H9 (cell line): Measurements from ENCODE around the gene PHLDB1. TPM values are rescaled to one million over a fixed set of nuclear protein-coding genes. Genes with fewer than 3 reads are reported as not detected.

Source experiments
- DNase-seq: peaks from one replicate; pipeline ENCODE4 v3.0.0-alpha.2; 2017
- H2AFZ ChIP-seq: one replicate; pipeline ENCODE4 v1.6.1; 2013; ENCODE audit warnings: mild to moderate bottlenecking, low read length, control low read depth, moderate library complexity
- H2AK5ac ChIP-seq: 2 replicates; pipeline ENCODE4 v1.6.1; 2013; ENCODE audit warnings: low read length, control low read depth, mixed read lengths; ENCODE audit not compliant: insufficient read length
- H2BK120ac ChIP-seq: one replicate; pipeline ENCODE4 v1.6.1; 2013; ENCODE audit warnings: low read depth, mild to moderate bottlenecking, low read length, control low read depth, inconsistent platforms; ENCODE audit not compliant: poor library complexity, severe bottlenecking
- H2BK12ac ChIP-seq: 2 replicates; pipeline ENCODE4 v1.6.1; 2013; ENCODE audit warnings: low read length, control low read depth, mixed read lengths, low read depth; ENCODE audit not compliant: insufficient read length
- H2BK15ac ChIP-seq: 2 replicates; pipeline ENCODE4 v1.6.1; 2013; ENCODE audit warnings: low read depth, low read length, control low read depth
- H2BK20ac ChIP-seq: one replicate; pipeline ENCODE4 v1.6.1; 2013; ENCODE audit warnings: low read depth, mild to moderate bottlenecking, low read length, control low read depth, inconsistent platforms; ENCODE audit not compliant: poor library complexity, severe bottlenecking
- H2BK5ac ChIP-seq: 2 replicates; pipeline ENCODE4 v1.6.1; 2013; ENCODE audit warnings: low read length, control low read depth, mixed read lengths; ENCODE audit not compliant: insufficient read length
- H3K14ac ChIP-seq: 2 replicates; pipeline ENCODE4 v1.6.1; 2013; ENCODE audit warnings: low read length, control low read depth; ENCODE audit not compliant: insufficient read depth
- H3K18ac ChIP-seq: 2 replicates; pipeline ENCODE4 v1.6.1; 2013; ENCODE audit warnings: low read depth, mild to moderate bottlenecking, mixed read lengths, low read length, control low read depth; ENCODE audit not compliant: insufficient read length
- H3K23ac ChIP-seq: 2 replicates; pipeline ENCODE4 v1.6.1; 2013; ENCODE audit warnings: low read length, control low read depth, mixed read lengths, low read depth; ENCODE audit not compliant: insufficient read length
- H3K23me2 ChIP-seq: 2 replicates; pipeline ENCODE4 v1.6.1; 2013; ENCODE audit warnings: low read depth, mild to moderate bottlenecking, mixed read lengths, low read length, control low read depth; ENCODE audit not compliant: insufficient read length, poor library complexity, severe bottlenecking
- H3K27ac ChIP-seq: 2 replicates; pipeline ENCODE4 v1.5.1; 2013; ENCODE audit warnings: low read length, control low read depth, mixed read lengths, low read depth; ENCODE audit not compliant: insufficient read length
- H3K27me3 ChIP-seq: 2 replicates; pipeline ENCODE4 v1.6.1; 2013; ENCODE audit warnings: low read length, control low read depth, inconsistent platforms; ENCODE audit not compliant: insufficient read depth
- H3K4ac ChIP-seq: 2 replicates; pipeline ENCODE4 v1.6.1; 2013; ENCODE audit warnings: low read depth, mild to moderate bottlenecking, control low read depth, inconsistent platforms, low read length, moderate library complexity
- H3K4me1 ChIP-seq: 2 replicates; pipeline ENCODE4 v1.6.1; 2013; ENCODE audit warnings: low read length, control low read depth, inconsistent platforms; ENCODE audit not compliant: insufficient read depth
- H3K4me2 ChIP-seq: 2 replicates; pipeline ENCODE4 v1.6.1; 2013; ENCODE audit warnings: low read length, control low read depth, mixed read lengths; ENCODE audit not compliant: insufficient read length, insufficient read depth
- H3K56ac ChIP-seq: 2 replicates; pipeline ENCODE4 v1.6.1; 2013; ENCODE audit warnings: low read depth, mild to moderate bottlenecking, mixed read lengths, low read length, control low read depth; ENCODE audit not compliant: insufficient read length
- H3K79me1 ChIP-seq: 2 replicates; pipeline ENCODE4 v1.6.1; 2013; ENCODE audit warnings: low read depth, mild to moderate bottlenecking, moderate library complexity, low read length, control low read depth, inconsistent platforms; ENCODE audit not compliant: insufficient read depth, poor library complexity, severe bottlenecking
- H3K79me2 ChIP-seq: 2 replicates; pipeline ENCODE4 v1.6.1; 2013; ENCODE audit warnings: low read length, control low read depth, inconsistent platforms; ENCODE audit not compliant: insufficient read depth
- H3K9ac ChIP-seq: 2 replicates; pipeline ENCODE4 v1.6.1; 2013; ENCODE audit warnings: low read length, control low read depth, mixed read lengths; ENCODE audit not compliant: insufficient read length; ENCODE audit errors: extremely low read depth
- H3K9me3 ChIP-seq: one replicate; pipeline ENCODE4 v1.6.1; 2013; ENCODE audit warnings: low read depth, low read length, inconsistent platforms; ENCODE audit not compliant: control insufficient read depth
- H3T11ph ChIP-seq: one replicate; pipeline ENCODE4 v1.6.1; 2013; ENCODE audit warnings: mild to moderate bottlenecking, low read length, control low read depth, inconsistent platforms
- H4K20me1 ChIP-seq: one replicate; pipeline ENCODE4 v1.6.1; 2013; ENCODE audit not compliant: control insufficient read depth, insufficient read length, insufficient read depth
- H4K5ac ChIP-seq: 2 replicates; pipeline ENCODE4 v1.6.1; 2013; ENCODE audit warnings: low read depth, mild to moderate bottlenecking, mixed read lengths, low read length, control low read depth; ENCODE audit not compliant: insufficient read length
- H4K8ac ChIP-seq: replicated peaks from 2 replicates; pipeline ENCODE4 v1.6.1; 2013; ENCODE audit warnings: low read length, control low read depth, mixed read lengths, low read depth; ENCODE audit not compliant: insufficient read length
- H4K91ac ChIP-seq: 2 replicates; pipeline ENCODE4 v1.6.1; 2013; ENCODE audit warnings: low read depth, mild to moderate bottlenecking, moderate library complexity, mixed read lengths, low read length, control low read depth; ENCODE audit not compliant: insufficient read length
- H3K27ac Mint-ChIP-seq, 3 experiments: 2 replicates in 2 of 3; 3 replicates in 1 of 3; pipeline ENCODE4 v1.8.0; 2020 to 2021; ENCODE audit warnings: mixed read lengths in 3 of 3, mild to moderate bottlenecking in 1 of 3, moderate library complexity in 1 of 3
- H3K27me3 Mint-ChIP-seq: 2 replicates; pipeline ENCODE4 v1.8.0; 2021; ENCODE audit warnings: low read depth, mild to moderate bottlenecking, moderate library complexity, mixed read lengths
- H3K36me3 Mint-ChIP-seq, 3 experiments: 2 replicates in 2 of 3; 3 replicates in 1 of 3; pipeline ENCODE4 v1.8.0; 2020 to 2021; ENCODE audit warnings: low read depth in 3 of 3, mixed read lengths in 3 of 3; ENCODE audit not compliant: insufficient read depth in 1 of 3
- H3K4me1 Mint-ChIP-seq, 2 experiments: 2 replicates each; pipeline ENCODE4 v1.8.0; 2020; ENCODE audit warnings: mixed read lengths in 2 of 2
- H3K4me3 Mint-ChIP-seq, 2 experiments: 2 replicates in 1 of 2; 3 replicates in 1 of 2; pipeline ENCODE4 v1.8.0; 2020 to 2021; ENCODE audit warnings: mild to moderate bottlenecking in 2 of 2, mixed read lengths in 2 of 2, moderate library complexity in 1 of 2
- H3K9me3 Mint-ChIP-seq, 2 experiments: 2 replicates in 1 of 2; 3 replicates in 1 of 2; pipeline ENCODE4 v1.8.0; 2020; ENCODE audit warnings: mild to moderate bottlenecking in 2 of 2, mixed read lengths in 2 of 2, moderate library complexity in 1 of 2
- WGBS: extraction: QIAGEN DNeasy Blood & Tissue Kit; methylation state at CpG from one replicate; pipeline ENCODE4 v1.1.7; 2013; ENCODE audit warnings: missing lambda C conversion rate, low lambda C conversion rate, mixed read lengths; ENCODE audit not compliant: insufficient read length; ENCODE audit errors: extremely low coverage; 5-methylcytosine and 5-hydroxymethylcytosine counted together
- total RNA-seq: library from RNA; stranded (reverse); gene quantifications from 2 replicates; pipeline ENCODE4 v1.2.1, GENCODE V29; 2021
- TF ChIP-seq, protein P1 (sequence below): fragments of 200-600 bp; sonication (generic); conservative IDR thresholded peaks from 3 replicates; pipeline ENCODE4 v1.8.0; 2021; ENCODE audit warnings: antibody characterized with exemption, mild to moderate bottlenecking

The PHLDB1 gene
- total RNA-seq, 1 experiment from 2014 or later: 56.0 TPM

DNA sequence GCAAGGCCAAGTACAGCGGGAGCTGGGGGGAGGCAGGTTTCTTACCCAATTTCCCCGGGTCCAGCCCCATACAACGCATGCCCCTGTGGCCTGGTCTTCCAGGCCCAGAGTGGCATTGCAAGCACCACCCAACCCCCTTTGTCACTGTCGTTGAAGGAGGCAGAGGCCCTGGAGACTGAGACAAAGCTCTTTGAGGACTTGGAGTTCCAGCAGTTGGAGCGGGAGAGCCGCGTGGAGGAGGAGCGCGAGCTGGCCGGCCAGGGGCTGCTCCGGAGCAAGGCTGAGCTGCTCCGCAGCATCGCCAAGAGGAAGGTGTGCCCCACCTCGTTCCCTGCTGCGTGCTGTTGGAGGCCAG, 27.8 kb downstream of the PHLDB1 start:
- H2BK5ac ChIP-seq: no peak overlapping the region
- Mint-ChIP-seq H3K9me3 (no peaks in the 10 kb centered on the region), H3K4me3 (peak overlapping the region; percentile 67 to 79), H3K27me3 (no peaks in the 10 kb centered on the region), H3K36me3 (peaks cover 34 to 55% (median 55%) of the 10 kb centered on the region in 3 experiments), H3K4me1 (peaks cover 24 to 37% of the 10 kb centered on the region in 2 experiments), H3K27ac (peak overlapping the region; percentile 74 to 99 (median 86))
- H2BK15ac ChIP-seq: no peak overlapping the region
- peak overlapping the region; percentile 32 for H3K27ac ChIP-seq
- H3K14ac ChIP-seq: peak overlapping the region; percentile 85
- H2AK5ac ChIP-seq: no peak overlapping the region
- no peak overlapping the region for H3T11ph ChIP-seq
- peak overlapping the region; percentile 59 for H3K4me2 ChIP-seq
- H4K8ac ChIP-seq: no peak overlapping the region
- no peaks in the 10 kb centered on the region for H3K27me3 ChIP-seq
- H4K91ac ChIP-seq: no peak overlapping the region
- H3K79me2 ChIP-seq: no peaks in the 10 kb centered on the region
- H3K79me1 ChIP-seq: no peaks in the 10 kb centered on the region
- no peak for DNase-seq
- H2BK120ac ChIP-seq: no peak overlapping the region
- peak overlapping the region; percentile 53 for H3K9ac ChIP-seq
- WGBS: no CpG with 5 or more reads among the region's 15 CpGs
- H3K4me1 ChIP-seq: peaks cover 12% of the 10 kb centered on the region; the same call in 1 of the 2 replicates
- no peak overlapping the region for H3K56ac ChIP-seq
- H3K4ac ChIP-seq: no peak overlapping the region
- no peak overlapping the region for H3K23ac ChIP-seq
- no peak overlapping the region for H4K5ac ChIP-seq
- TF ChIP-seq, protein P1, sequence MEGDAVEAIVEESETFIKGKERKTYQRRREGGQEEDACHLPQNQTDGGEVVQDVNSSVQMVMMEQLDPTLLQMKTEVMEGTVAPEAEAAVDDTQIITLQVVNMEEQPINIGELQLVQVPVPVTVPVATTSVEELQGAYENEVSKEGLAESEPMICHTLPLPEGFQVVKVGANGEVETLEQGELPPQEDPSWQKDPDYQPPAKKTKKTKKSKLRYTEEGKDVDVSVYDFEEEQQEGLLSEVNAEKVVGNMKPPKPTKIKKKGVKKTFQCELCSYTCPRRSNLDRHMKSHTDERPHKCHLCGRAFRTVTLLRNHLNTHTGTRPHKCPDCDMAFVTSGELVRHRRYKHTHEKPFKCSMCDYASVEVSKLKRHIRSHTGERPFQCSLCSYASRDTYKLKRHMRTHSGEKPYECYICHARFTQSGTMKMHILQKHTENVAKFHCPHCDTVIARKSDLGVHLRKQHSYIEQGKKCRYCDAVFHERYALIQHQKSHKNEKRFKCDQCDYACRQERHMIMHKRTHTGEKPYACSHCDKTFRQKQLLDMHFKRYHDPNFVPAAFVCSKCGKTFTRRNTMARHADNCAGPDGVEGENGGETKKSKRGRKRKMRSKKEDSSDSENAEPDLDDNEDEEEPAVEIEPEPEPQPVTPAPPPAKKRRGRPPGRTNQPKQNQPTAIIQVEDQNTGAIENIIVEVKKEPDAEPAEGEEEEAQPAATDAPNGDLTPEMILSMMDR: no peak; the same call in 1 of the 3 replicates
- H2AFZ ChIP-seq: no peak overlapping the region
- peak overlapping the region; percentile 49 for H3K18ac ChIP-seq
- H2BK12ac ChIP-seq: no peak overlapping the region
- no peak overlapping the region for H2BK20ac ChIP-seq
- H3K23me2 ChIP-seq: peaks cover 3% of the 10 kb centered on the region
- no peaks in the 10 kb centered on the region for H4K20me1 ChIP-seq
- no peaks in the 10 kb centered on the region for H3K9me3 ChIP-seq
